Endothelial cell of umbilical vein (primary cell): Measurements from ENCODE around the gene GAK. TPM values are rescaled to one million over a fixed set of nuclear protein-coding genes. Genes with fewer than 3 reads are reported as not detected.

Experiments
- BruUV-seq: library from RNA; stranded (reverse); fragments of 400-500 nt; replicated peaks from 2 replicates; lab custom pipeline; 2021; lab: Mats Ljungman, UMichigan
- CTCF ChIA-PET: fragments of 300-600, 350-600 bp; sonication (Branson Sonifier 250); formaldehyde crosslinking; loops from one replicate; lab custom pipeline; 2021; ENCODE audit warnings: antibody characterized with exemption, inconsistent platforms; lab: Charles Lee
- POLR2A ChIA-PET: fragments of 300-600, 350-600 bp; sonication (Branson Sonifier 250); formaldehyde crosslinking; loops from one replicate; lab custom pipeline; 2021; ENCODE audit warnings: antibody characterized with exemption, inconsistent platforms; lab: Charles Lee
- DNase-seq: peaks from one replicate; pipeline ENCODE4 v3.0.0-alpha.2; 2011; ENCODE audit warnings: low read depth, low spot score
- FAIRE-seq: peaks from 2 replicates; lab custom pipeline; 2011; peaks lifted over from hg19 to GRCh38; lab: Jason Lieb, UNC
- H2AFZ ChIP-seq: 2 replicates; pipeline ENCODE4 v1.6.0; 2012; ENCODE audit warnings: low read depth, low read length, control low read depth, inconsistent platforms
- H3K27ac ChIP-seq: 2 replicates; pipeline ENCODE4 v1.5.1; 2011; ENCODE audit warnings: low read depth, mild to moderate bottlenecking, control low read depth, low read length, moderate library complexity; ENCODE audit not compliant: insufficient read depth
- H3K27me3 ChIP-seq, 2 experiments: 2 replicates each; pipeline versions ENCODE4 v1.6.0 to v1.6.1; 2011; ENCODE audit warnings: low read length in 2 of 2, mixed read lengths in 1 of 2; ENCODE audit not compliant: control insufficient read depth in 2 of 2, insufficient read depth in 2 of 2
- H3K36me3 ChIP-seq, 2 experiments: 2 replicates in 1 of 2; 3 replicates in 1 of 2; pipeline ENCODE4 v1.5.1; 2011; ENCODE audit warnings: low read length in 2 of 2, mild to moderate bottlenecking in 1 of 2, moderate library complexity in 1 of 2; ENCODE audit not compliant: control insufficient read depth in 2 of 2, insufficient read depth in 2 of 2; ENCODE audit errors: extremely low read depth in 1 of 2
- H3K4me1 ChIP-seq: 3 replicates; pipeline ENCODE4 v1.5.1; 2011; ENCODE audit warnings: mild to moderate bottlenecking, low read length; ENCODE audit not compliant: control insufficient read depth, insufficient read depth; ENCODE audit errors: extremely low read depth
- H3K4me2 ChIP-seq: 2 replicates; pipeline ENCODE4 v1.6.1; 2011; ENCODE audit warnings: low read length, control low read depth, mixed read lengths; ENCODE audit not compliant: insufficient read depth
- H3K4me3 ChIP-seq, 3 experiments: fragments of 200-600 bp in 1 of 3; sonication (generic), shearing (Covaris generic) in 1 of 3; replicated peaks in 1 of 3; 2 replicates each; pipeline ENCODE4 v1.5.1; 2011 to 2016; ENCODE audit warnings: control low read depth in 3 of 3, low read length in 3 of 3, mild to moderate bottlenecking in 2 of 3, inconsistent platforms in 1 of 3, low read depth in 1 of 3, moderate library complexity in 1 of 3; ENCODE audit not compliant: insufficient read depth in 1 of 3
- H3K79me2 ChIP-seq: 2 replicates; pipeline ENCODE4 v1.6.0; 2012; ENCODE audit warnings: low read length, inconsistent platforms; ENCODE audit not compliant: control insufficient read depth, insufficient read depth
- H3K9ac ChIP-seq: replicated peaks from 2 replicates; pipeline ENCODE3; 2011; ENCODE audit warnings: low read length, control low read depth; ENCODE audit not compliant: insufficient read depth; ENCODE audit errors: extremely low read depth
- H3K9me1 ChIP-seq: replicated peaks from 3 replicates; pipeline ENCODE4 v1.6.0; 2011; ENCODE audit warnings: mild to moderate bottlenecking, low read length; ENCODE audit not compliant: control insufficient read depth, insufficient read depth; ENCODE audit errors: extremely low read depth
- H3K9me3 ChIP-seq: replicated peaks from 2 replicates; pipeline ENCODE4 v1.5.1; 2012; ENCODE audit warnings: low read length, inconsistent platforms; ENCODE audit not compliant: control insufficient read depth, insufficient read depth
- H4K20me1 ChIP-seq: replicated peaks from 2 replicates; pipeline ENCODE3; 2011; ENCODE audit warnings: mild to moderate bottlenecking, low read length; ENCODE audit not compliant: control insufficient read depth, insufficient read depth; ENCODE audit errors: extremely low read depth
- CTCF ChIP-seq, 2 donors: IDR thresholded peaks; 1 replicate in 1 of 2; 2 replicates in 1 of 2; pipeline ENCODE4 v1.5.1; 2011; ENCODE audit warnings: low read length in 2 of 2, mild to moderate bottlenecking in 2 of 2, moderate library complexity in 2 of 2, control low read depth in 1 of 2, inconsistent platforms in 1 of 2, low read depth in 1 of 2; ENCODE audit not compliant: insufficient read depth in 1 of 2; ENCODE audit errors: extremely low read depth in 1 of 2
- EZH2 ChIP-seq: IDR thresholded peaks from 2 replicates; pipeline ENCODE4 v1.6.1; 2012; ENCODE audit warnings: borderline replicate concordance, low read depth, mild to moderate bottlenecking, moderate library complexity, low read length, inconsistent platforms; ENCODE audit not compliant: severe bottlenecking
- FOS ChIP-seq: IDR thresholded peaks from 2 replicates; pipeline ENCODE4 v1.6.1; 2011; ENCODE audit warnings: mild to moderate bottlenecking, low read length, moderate library complexity, borderline replicate concordance; ENCODE audit not compliant: insufficient read depth
- JUN ChIP-seq: IDR thresholded peaks from 2 replicates; pipeline ENCODE4 v1.6.1; 2011; ENCODE audit warnings: borderline replicate concordance, low read depth; ENCODE audit not compliant: insufficient read length, insufficient read depth
- MAX ChIP-seq: IDR thresholded peaks from 2 replicates; pipeline ENCODE4 v1.6.1; 2011; ENCODE audit not compliant: insufficient read depth, insufficient read length
- MYC ChIP-seq: IDR thresholded peaks from one replicate; pipeline ENCODE4 v1.6.1; 2011; ENCODE audit warnings: mild to moderate bottlenecking, low read depth, low read length
- POLR2AphosphoS5 ChIP-seq: IDR thresholded peaks from 2 replicates; pipeline ENCODE4 v1.6.1; 2012; ENCODE audit warnings: low read depth, mild to moderate bottlenecking, control low read depth, low read length, moderate library complexity; ENCODE audit not compliant: insufficient read depth
- dilution Hi-C: fragments of 300-500 bp; cut with MboI; formaldehyde crosslinking; loops from one replicate; pipeline ENCODE4 v1.15.0; 2019; ENCODE audit warnings: low sequenced_read_pairs; ENCODE audit not compliant: extremely low pct_ligation_motif_present
- intact Hi-C: fragments of 100-400 bp; cut with micrococcal nuclease; formaldehyde crosslinking; loops from one replicate; pipeline ENCODE4 v1.10.0; 2022
- polyA plus RNA-seq, 4 experiments: library from polyadenylated mRNA; depleted of rRNA in 3 of 4; stranded (reverse) in 3 of 4; unstranded in 1 of 4; fragments of >200 nt; gene quantifications; 2 replicates each; pipeline versions ENCODE4 v1.2.1 to v1.2.3, GENCODE V29; 2011 to 2012; ENCODE audit warnings: missing spikeins in 1 of 4
- total RNA-seq: library from RNA; stranded (reverse); gene quantifications from 2 replicates; pipeline ENCODE4 v1.2.3, GENCODE V29; 2021

GAK gene
- total and polyA plus RNA-seq, 2 donors (not counting 3 experiments of a cell fraction or from before 2014, with no cell fraction given), result 49.6 to 109 TPM

GRCh38 chr4:964346-965025 lies 32.4 kb upstream of the GAK start:
- no peak for DNase-seq
- Histone ChIP-seq H3K4me1 (no peaks in the 10 kb centered on the region), H3K27me3 (no peaks in the 10 kb centered on the region), H3K9ac (no peak overlapping the region), H2AFZ (no peak overlapping the region), H3K9me1 (no peaks in the 10 kb centered on the region), H3K4me3 (no peak overlapping the region), H3K4me2 (no peak overlapping the region), H3K9me3 (no peaks in the 10 kb centered on the region), H4K20me1 (no peaks in the 10 kb centered on the region), H3K79me2 (no peaks in the 10 kb centered on the region), H3K36me3 (peaks cover 0 to 26% of the 10 kb centered on the region in 2 experiments), H3K27ac (no peak overlapping the region)
- TF ChIP-seq EZH2, result no peak
- no TSS peak for BruUV-seq
- ChIA-PET CTCF (no interaction called here), POLR2A (no interaction called here)
- no peak for FAIRE-seq
- dilution Hi-C loops (no loop called here), intact Hi-C loops (no loop called here)

GRCh38 chr4:963276-964225 lies 31.4 kb upstream of the GAK start:
- CTCF ChIA-PET, result no interaction called here
- H3K79me2 ChIP-seq, result no peaks in the 10 kb centered on the region
- H3K36me3 ChIP-seq, result peaks cover 0 to 30% of the 10 kb centered on the region in 2 experiments
- no peak for FAIRE-seq
- POLR2A ChIA-PET, result no interaction called here
- no peak overlapping the region for H3K9ac ChIP-seq
- no peaks in the 10 kb centered on the region for H4K20me1 ChIP-seq
- H3K27ac ChIP-seq, result no peak overlapping the region
- dilution Hi-C loops (no loop called here), intact Hi-C loops (no loop called here)
- BruUV-seq, result no TSS peak
- H3K9me1 ChIP-seq, result no peaks in the 10 kb centered on the region
- H3K9me3 ChIP-seq, result no peaks in the 10 kb centered on the region
- DNase-seq, result no peak
- TF ChIP-seq EZH2 (no peak), CTCF (IDR thresholded peaks at IDR 0.05; ENCODE audit: extremely low read depth in 1 of 2, insufficient read depth in 1 of 2, low read depth in 1 of 2, low read length in 2 of 2) (no peak), POLR2AphosphoS5 (no peak), MYC (no peak), MAX (no peak), FOS (no peak), JUN (no peak)
- H2AFZ ChIP-seq, result no peak overlapping the region
- no peaks in the 10 kb centered on the region for H3K27me3 ChIP-seq
- no peaks in the 10 kb centered on the region for H3K4me1 ChIP-seq
- no peak overlapping the region for H3K4me3 ChIP-seq
- no peak overlapping the region for H3K4me2 ChIP-seq
